Measurements from ENCODE around the gene ABCA13. TPM values are rescaled to one million over a fixed set of nuclear protein-coding genes. Genes with fewer than 3 reads are reported as not detected.
"Not testable (repeated sequence)": the region's sequence is repeated elsewhere in the genome, so short reads cannot be mapped to it uniquely, and the experiment has no call there.

Gene ABCA13
- total RNA-seq, 1 donor from 2014 or later, result 1.0 TPM

DNA sequence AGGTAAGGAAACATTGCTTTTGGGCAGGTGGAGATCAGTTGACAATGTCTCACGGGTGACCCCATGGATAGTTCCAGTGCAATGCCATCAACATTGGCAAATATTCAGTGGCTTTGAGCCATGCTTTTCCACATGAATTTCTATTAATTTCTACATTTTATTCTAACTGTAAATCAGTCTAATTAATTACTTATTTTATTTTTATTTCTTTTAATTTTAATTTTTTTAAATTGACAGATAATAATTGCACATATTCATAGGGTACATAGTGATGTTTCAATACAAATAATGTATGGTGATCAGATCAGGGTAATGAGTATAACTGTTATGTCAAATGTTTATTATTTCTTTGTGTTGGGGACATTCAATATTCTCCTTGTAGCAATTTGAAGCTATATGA is 3.8 kb downstream of the ABCA13 start:
- no peak for ATAC-seq
- no peak for DNase-seq (ENCODE audit: low spot score)

- no peak for DNase-seq (ENCODE audit: low spot score)
- no peak for ATAC-seq
Measured at GRCh38 chr7:48176356-48176893, 5.2 kb downstream of the ABCA13 start.

- no peak for ATAC-seq
- DNase-seq (ENCODE audit: low spot score), result no peak
Measured at GRCh38 chr7:48177271-48177670, 6.0 kb downstream of the ABCA13 start.

DNA sequence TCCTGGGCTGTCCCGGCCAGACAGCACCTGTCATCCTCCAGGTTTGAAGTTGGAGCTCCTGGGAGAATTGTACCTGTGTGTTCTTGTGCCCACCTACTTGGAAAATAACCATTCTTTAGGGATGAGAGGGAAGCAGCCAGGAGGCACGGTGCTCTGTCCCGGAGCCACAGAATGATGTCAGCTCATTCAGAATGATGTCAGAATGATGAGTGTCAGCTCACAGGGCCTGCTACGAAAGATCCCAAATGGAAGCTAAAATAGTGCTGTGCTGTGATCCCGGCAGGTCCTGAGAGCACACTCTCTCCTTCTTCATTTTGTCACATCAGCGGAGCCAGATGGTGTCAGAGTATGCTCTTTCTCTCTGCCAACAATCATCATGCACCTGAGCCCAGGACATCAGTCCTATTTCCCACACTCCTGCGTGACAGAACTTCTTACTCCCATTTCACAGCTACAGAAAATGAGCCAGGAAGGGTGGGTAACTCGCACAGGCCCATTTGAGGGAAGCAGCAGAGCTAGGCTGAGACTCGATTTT is 8.3 kb downstream of the ABCA13 start:
- DNase-seq (ENCODE audit: low spot score) (no peak), ATAC-seq (no peak)

DNA sequence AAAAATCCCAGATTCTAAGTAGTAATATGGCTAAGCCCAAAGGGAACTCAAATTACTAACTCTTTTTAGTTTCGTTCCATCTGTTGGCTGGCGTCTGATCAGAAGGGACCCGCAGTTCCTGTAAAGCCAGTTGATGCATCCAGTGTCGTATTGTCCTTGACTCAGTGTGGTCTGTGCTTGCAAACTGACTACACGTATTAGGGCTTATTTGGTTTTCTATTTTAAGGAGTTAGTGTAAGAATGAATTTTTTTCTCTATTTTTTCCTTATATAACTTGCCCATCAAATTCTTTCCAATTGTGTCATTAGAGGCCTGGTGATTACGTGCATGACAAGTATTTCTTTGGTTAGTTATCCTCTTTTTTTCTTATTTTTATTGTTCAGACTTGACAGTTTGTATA is 9.7 kb downstream of the ABCA13 start:
- ATAC-seq (no peak), DNase-seq (ENCODE audit: low spot score) (no peak)

GRCh38 chr7:48182718-48183369 is 11.6 kb downstream of the ABCA13 start:
- ATAC-seq (no peak), DNase-seq (ENCODE audit: low spot score) (no peak)

- DNase-seq (ENCODE audit: low spot score), result no peak
- no peak for ATAC-seq
Measured at GRCh38 chr7:48183370-48183743, 12.1 kb downstream of the ABCA13 start.

DNA sequence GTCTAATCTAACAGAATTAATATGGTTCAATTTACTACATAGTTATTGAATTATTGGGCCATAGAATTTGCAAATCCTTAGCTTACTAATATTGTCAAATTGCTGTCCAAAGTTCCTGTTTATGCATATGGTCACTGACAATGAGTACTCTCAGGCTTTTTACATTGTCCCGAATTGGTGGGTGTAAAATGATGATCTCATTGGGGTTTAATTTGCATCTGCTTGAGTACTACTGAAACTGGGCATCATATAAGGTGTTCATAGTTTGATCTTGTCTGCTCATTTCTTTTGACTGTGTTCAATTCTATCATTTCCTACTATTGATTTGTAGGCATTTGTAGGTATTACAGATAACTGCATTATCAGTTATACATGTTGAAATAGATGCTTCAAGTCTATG is 12.7 kb downstream of the ABCA13 start:
- DNase-seq (ENCODE audit: low spot score) (no peak), ATAC-seq (no peak)

DNA sequence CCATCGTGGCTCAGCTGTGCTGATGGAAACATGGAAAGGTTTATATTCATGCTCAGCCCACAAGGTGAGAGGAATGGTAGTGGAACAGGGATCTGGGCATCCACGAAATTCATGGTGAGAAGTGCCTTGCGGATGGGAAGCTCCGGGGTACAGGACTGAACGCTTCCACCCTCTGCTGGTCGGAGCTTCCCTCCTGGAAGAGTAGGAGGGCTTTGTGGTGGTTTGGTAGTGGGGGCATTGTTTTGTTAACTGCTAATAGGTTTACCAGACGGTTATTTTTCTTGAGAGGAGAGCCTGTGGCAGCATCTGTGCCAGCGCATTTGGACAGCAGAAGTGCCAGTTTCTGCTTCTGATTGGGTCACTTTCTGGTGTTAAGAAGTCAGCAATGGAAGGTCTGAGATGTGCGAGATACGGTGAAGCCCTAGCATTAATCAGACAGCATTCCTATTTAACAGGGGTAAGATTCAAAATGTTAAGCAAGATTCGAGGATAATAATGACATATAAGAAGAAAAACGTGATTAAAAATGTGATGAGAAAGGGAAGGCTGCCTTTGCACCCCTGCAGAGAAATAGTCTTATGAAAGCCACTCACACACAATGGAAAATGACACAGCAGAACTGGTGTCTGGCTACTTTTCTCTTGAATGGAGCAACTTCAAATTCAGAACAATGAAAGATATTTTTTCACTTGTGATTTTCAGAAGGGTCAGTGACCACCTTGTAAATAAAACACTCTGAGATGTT is 17.7 kb downstream of the ABCA13 start:
- DNase-seq (ENCODE audit: low spot score) (no peak), ATAC-seq (no peak)

DNA sequence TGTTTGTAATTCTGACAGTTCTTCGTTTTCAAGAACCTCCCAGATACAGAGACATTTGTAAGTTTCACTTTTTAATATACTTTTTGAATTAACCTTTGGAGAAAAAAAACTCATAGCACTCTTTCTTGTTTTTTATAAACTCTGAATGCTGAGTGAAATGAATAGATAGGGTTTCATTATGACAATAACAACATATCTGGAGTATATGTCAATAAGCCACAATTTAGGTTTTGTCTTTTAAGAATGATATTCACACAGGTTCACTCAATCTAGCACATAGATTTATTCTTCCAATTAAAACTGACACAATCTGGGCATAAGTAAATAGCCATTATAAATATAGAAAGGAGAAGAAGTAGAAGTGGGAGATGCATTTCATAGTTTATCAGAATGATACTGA is 21.7 kb downstream of the ABCA13 start:
- DNase-seq (ENCODE audit: low spot score), result no peak
- ATAC-seq, result no peak

- ATAC-seq (no peak), DNase-seq (ENCODE audit: low spot score) (no peak)
Measured at GRCh38 chr7:48193421-48193820, 22.2 kb downstream of the ABCA13 start.

DNA sequence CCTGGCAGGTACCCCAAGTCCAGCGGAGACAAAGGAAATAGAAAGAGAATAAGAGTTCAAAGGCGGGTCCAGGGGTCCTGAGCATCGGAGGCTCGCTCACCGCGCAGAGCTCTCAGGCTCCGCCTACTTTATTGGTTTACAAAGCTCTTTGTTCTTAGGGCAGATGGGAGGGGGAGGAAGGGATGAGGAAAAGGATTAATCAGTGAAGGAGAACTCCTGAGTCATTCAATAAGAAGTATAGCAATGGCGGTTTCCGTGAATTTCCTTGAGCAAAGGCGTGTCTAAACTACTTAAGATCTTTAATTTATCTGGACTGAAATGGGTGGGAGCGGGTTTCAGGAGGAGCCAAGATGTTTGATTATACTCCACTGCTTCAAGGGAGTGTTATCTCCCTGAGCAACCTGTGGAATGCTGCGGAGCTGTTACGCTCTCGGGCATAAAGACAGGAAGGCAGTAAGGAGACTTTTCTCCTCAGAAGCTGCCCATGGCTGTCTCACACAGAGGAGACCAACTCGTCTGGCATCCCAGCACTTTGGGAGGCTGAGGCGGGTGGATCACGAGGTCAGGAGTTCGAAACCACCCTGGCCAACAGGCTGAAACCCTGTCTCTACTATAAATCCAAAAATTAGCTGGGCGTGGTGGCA is 29.8 kb downstream of the ABCA13 start:
- not testable (repeated sequence) for DNase-seq (ENCODE audit: low spot score); ATAC-seq

GRCh38 chr7:48202916-48203315 is 31.7 kb downstream of the ABCA13 start:
- ATAC-seq; DNase-seq (ENCODE audit: low spot score): not testable (repeated sequence)

DNA sequence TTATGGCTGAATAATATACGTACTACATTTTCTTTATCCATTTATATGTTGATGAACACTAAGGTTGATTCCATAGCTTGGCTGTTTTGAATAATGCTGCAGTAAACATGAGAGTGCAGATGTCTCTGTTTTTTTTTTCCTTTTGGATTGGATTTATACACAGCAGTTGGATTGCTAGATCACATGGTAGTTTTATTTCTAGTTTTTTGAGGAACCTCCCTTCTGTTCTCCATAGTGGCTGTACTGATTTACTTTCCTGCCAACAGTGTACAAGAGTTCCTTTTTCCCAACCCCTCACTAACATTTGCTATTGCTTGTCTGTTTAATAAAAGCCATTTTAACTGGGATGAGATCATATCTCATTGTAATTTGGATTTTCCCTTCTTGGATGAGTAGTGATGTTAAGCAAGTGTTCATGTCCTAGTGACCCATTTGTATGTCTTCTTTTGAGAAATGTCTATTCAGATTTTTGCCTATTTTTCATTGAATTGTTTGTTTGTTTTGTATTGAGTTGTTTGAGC is 36.0 kb downstream of the ABCA13 start:
- DNase-seq (ENCODE audit: low spot score) (no peak), ATAC-seq (no peak)

DNA sequence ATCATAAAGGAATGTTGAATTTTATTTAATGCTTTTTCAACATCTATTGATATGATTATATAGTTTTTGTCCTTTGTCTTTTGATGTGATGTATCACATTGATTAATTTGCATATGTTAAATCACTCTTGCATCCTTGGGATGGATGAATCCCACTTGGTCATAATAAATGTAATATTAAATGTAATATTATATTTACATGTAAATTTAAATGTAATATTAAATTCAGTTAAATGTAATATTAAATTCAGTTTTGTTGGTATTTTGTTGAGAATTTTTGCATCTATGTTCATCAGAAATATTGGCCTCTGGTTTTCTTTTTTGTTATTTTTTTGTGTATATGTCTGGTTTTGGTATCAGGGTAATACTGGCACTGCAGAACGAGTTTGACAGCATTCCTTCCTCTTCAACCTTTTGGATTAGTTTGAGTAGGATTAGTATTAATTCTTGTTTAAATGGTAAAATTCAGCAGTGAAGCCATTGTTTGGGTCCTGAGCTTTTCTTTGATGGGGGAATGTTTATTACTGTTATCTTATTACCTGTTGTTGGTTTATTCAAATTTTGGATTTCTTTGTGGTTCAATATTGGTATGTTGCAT is 37.8 kb downstream of the ABCA13 start:
- ATAC-seq (no peak), DNase-seq (ENCODE audit: low spot score) (no peak)

GRCh38 chr7:48213226-48213625 is 42.0 kb downstream of the ABCA13 start:
- ATAC-seq, result no peak
- DNase-seq (ENCODE audit: low spot score), result no peak

- no peak for ATAC-seq
Measured at GRCh38 chr7:48217266-48217665, 46.0 kb downstream of the ABCA13 start.

GRCh38 chr7:48217753-48218152 is 46.5 kb downstream of the ABCA13 start:
- no peak for ATAC-seq
- DNase-seq (ENCODE audit: low spot score), result no peak

More at GRCh38 chr7:48217266-48217665, 46.0 kb downstream of the ABCA13 start:
- no peak for DNase-seq (ENCODE audit: low spot score)

- ATAC-seq, result no peak
Measured at GRCh38 chr7:48224042-48224441, 52.8 kb downstream of the ABCA13 start.

DNA sequence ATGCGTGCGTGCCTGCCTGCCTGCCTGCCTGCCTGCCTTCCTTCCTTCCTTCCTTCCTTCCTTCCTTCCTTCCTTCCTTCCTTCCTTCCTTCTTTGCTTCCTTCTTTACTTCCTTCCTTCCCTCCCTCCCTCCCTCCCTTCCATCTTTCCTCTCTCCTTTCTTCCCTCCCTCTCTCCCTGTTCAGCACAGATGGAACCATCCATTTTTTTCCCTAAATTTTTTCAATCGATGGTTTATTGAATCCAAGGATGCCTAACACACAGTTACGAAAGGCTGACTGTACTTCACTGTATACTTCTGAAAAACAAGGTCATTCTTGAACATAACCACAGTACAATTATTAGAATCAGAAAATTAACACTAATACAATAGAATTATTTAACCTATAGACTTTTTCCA is 53.8 kb downstream of the ABCA13 start:
- DNase-seq (ENCODE audit: low spot score), result no peak
- no peak for ATAC-seq

More at GRCh38 chr7:48224042-48224441, 52.8 kb downstream of the ABCA13 start:
- no peak for DNase-seq (ENCODE audit: low spot score)

GRCh38 chr7:48237354-48237753 is 66.1 kb downstream of the ABCA13 start:
- DNase-seq (ENCODE audit: low spot score) (no peak), ATAC-seq (no peak)

Measured in left lobe of liver (tissue), 2 donors.